ENCODE data around the gene FSTL4.
"Not testable (repeated sequence)": the region's sequence is repeated elsewhere in the genome, so short reads cannot be mapped to it uniquely, and the experiment has no call there.

The FSTL4 gene

GRCh38 chr5:133199417-133200178 lies 412.7 kb downstream of the FSTL4 start:
- no peak for DNase-seq

- no peak for DNase-seq
Measured at GRCh38 chr5:133198511-133198910, 413.8 kb downstream of the FSTL4 start.

- DNase-seq: no peak
Measured at GRCh38 chr5:133196441-133197085, 415.8 kb downstream of the FSTL4 start.

GRCh38 chr5:133195250-133195649 lies 417.1 kb downstream of the FSTL4 start:
- no peak for DNase-seq

- DNase-seq: no peak
Measured at GRCh38 chr5:133193794-133194193, 418.5 kb downstream of the FSTL4 start.

GRCh38 chr5:133192716-133193115 lies 419.6 kb downstream of the FSTL4 start:
- no peak for DNase-seq

- DNase-seq: no peak
Measured at GRCh38 chr5:133189881-133190280, 422.5 kb downstream of the FSTL4 start.

DNA sequence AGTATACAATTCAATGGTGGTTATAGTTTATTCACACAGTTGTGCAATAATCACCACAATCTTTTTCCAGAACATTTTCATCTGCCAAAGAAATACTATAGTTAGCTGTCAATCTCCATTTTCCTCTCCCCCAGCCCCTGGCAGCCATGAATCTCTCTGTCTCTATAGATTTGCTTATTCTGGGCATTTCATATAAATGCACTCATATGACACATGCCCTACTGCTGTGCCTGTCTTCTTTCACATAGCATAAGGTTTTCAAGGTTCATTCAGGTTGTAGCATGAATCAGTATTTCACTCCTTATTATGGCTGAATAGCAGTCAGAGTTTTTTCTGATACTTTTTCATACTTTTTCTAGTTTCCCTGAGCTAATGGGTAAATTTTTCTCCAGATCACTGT lies 432.9 kb downstream of the FSTL4 start:
- DNase-seq: no peak

- DNase-seq: not testable (repeated sequence)
Measured at GRCh38 chr5:133170756-133171387, 441.5 kb downstream of the FSTL4 start.

DNA sequence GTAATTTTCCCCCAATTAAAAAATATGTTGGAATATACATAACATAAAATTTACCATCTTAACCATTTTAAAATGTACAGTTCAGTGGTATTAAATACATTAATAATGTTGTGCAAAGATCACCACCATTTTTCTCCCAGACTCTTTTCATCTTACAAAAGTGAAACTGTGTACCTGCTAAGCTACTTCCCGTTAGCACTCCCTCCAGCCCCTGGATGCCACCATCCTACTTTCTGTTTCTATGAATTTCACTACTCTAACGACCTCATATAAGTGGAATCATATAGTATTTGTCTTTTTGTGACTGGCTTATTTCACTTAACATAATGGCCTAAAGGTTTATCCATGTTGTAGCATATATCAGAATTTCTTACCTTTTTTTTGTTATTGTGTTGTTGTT lies 447.6 kb downstream of the FSTL4 start:
- no peak for DNase-seq

DNA sequence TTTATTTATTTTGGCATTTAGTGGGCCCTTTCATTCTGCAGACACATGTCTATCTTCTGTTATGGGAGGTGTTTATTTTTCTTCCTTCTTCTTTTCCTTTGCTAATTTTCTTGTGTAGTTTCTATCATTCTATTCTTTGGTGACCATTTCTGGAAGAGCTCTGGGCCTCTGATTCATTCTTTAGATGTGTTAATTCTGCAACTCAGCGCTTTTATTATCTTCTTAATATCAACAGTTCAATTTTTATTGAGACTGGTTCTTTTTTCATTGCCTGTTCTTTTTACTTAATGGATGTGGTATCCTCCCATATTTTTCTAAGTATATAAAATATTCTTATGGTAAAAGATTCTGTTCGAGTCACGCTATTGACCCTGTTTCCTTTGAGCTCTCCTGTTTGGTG lies 448.5 kb downstream of the FSTL4 start:
- no peak for DNase-seq

DNA sequence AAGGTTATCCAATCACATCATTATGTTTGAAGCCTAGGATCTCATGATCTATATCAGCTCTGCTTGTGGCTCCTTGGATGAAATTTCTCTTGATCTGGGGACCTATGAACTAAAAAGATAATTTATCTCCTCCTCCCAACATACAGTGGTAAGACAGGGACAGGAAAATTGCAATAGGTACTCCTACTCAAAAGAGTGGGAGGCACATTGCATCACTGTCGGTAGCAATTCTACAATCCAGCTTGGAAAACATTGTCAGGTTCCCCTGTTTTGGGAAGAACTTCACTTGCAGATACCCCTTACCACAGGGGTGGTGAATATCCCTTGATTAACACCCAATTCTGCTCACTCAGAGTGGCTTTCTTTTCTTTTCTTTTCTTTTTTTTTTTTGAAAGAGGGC lies 452.8 kb downstream of the FSTL4 start:
- DNase-seq: no peak

DNA sequence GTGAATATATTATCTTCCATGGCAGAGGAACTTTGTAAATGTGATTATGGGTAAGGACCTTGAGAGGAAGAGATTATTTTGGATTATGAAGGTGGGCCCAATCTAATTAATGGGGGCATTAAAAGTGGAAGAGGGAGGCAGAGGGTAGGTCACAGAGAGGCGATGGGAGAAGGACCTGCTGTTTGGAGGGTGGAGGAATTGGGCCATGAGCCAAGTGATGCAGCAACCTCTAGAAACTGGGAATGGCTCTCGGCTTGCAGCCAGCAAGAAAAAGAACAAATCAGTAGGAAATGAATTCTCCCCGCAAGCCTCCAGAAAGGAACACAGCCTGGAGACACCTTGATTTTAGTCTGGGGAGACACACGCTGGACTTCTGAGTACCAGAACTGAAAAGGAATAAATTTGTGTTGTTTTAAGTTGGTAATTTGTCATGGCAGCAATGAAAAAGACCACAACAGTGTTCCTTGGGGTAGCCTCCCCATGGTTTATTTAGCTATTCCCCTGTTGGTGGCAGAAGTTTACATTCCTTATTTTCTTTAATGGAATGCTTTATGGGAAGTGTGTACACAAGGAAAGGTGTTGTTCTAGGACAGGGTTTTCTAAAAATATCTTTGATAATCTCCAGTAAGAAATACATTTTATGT lies 456.9 kb downstream of the FSTL4 start:
- no peak for DNase-seq

GRCh38 chr5:133154274-133155075 lies 457.9 kb downstream of the FSTL4 start:
- no peak for DNase-seq

DNA sequence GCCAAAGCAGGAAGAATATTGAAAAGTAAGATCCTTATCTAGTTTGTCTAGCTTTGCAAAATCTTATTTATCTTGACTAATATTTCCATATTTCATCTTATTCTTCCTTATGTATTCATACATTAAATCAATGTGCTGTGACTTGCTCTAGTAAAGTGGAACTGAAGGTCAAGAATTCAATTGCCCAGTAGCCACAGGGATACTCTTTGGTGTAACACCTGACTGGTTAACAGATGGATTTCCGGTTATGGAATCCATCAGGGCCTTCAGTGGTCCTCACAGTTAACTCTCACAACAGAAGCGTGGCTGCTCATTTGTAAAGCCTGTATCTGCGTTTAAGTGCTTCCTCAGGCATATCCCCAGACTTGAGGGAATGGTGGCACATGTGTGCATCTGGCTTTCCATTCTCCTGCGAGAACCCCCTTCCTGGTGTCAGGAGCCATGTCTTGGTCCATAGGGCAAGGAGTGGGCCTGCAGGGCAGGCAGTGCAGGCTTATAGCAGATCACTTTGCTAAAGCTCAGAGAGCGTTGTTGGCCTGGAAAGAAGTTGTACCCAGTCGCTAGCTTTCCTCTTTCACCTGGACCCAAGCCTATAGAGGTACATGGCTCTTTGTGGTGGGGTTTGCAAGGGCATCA lies 461.3 kb downstream of the FSTL4 start:
- DNase-seq: no peak

- peak; percentile 28 for DNase-seq
Measured at GRCh38 chr5:133149345-133149744, 463.0 kb downstream of the FSTL4 start.

DNA sequence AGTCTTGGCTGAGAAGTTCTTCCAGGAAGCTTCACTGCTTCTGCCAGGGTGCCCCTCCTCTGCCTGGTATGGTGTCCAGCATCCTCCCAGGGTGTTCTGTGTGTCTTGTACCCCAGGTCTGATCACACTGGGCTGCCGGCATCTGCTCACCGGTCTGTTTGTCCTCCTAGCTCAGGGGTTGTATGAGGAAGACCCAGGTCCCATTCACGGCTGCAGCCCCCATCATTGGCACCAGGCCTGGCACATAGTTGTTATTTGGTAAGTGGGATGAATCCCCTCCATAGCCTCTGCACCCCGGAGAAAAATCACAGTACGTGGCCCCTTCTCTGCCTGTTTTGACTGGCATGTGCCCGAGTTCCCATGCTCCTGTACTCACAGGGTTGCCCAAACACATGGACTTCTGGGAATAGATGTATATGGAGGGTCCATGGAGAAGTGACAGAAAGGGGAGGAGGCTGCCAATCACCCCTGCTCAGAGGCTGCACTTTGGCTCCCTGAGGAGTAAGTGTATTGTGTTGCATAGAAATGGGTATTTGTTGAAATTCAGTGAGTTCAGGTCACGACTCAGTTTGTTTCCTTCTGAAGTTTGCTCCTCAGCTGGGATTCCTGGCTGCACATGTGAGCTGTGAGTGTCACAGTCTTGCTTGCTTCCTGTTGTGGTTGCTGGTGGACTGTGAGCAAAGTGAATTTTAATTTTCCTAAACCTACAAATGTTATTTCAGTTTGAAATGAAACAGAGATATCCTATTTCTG lies 464.4 kb downstream of the FSTL4 start:
- no peak for DNase-seq

GRCh38 chr5:133147411-133147810 lies 464.9 kb downstream of the FSTL4 start:
- no peak for DNase-seq
